Measurements from ENCODE around the gene LINC00632. TPM values are rescaled to one million over a fixed set of nuclear protein-coding genes. Genes with fewer than 3 reads are reported as not detected.
A peak's percentile ranks its signal among the peaks of the same experiment; 100 is the strongest.

The LINC00632 gene
- total and polyA plus RNA-seq, 9 donors = 1.8 to 72.9 (median 21.8) TPM

DNA sequence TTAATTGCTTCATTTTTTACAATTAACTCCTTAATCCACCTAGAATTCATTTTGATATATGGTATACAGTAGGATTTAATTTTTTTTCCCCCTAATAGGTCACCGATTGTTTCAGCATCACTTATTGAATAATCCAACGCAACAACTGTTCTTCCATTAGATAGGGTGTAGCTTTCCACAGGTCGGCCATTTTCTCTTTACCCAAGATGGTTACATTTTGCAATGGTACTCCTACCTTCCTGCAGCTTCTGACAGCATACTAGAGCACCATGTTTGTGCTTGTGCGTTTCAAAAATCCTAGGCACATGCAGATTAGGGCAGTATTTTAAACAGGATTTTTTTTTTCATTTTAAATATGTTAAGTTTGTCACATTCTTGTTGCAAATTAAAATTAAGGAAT is 2.3 kb downstream of the LINC00632 start:
- Histone ChIP-seq H3K4me3 (no peak overlapping the region), H3K27ac (no peak overlapping the region), H3K9me3 (no peaks in the 10 kb centered on the region), H3K4me1 (ENCODE audit: insufficient read depth) (no peaks in the 10 kb centered on the region), H3K27me3 (no peaks in the 10 kb centered on the region), H3K36me3 (no peaks in the 10 kb centered on the region)
- TF ChIP-seq POLR2A (IDR thresholded peaks at IDR 0.05) (no peak), EP300 (IDR thresholded peaks at IDR 0.05) (no peak)
- TF ChIP-seq, protein P1, sequence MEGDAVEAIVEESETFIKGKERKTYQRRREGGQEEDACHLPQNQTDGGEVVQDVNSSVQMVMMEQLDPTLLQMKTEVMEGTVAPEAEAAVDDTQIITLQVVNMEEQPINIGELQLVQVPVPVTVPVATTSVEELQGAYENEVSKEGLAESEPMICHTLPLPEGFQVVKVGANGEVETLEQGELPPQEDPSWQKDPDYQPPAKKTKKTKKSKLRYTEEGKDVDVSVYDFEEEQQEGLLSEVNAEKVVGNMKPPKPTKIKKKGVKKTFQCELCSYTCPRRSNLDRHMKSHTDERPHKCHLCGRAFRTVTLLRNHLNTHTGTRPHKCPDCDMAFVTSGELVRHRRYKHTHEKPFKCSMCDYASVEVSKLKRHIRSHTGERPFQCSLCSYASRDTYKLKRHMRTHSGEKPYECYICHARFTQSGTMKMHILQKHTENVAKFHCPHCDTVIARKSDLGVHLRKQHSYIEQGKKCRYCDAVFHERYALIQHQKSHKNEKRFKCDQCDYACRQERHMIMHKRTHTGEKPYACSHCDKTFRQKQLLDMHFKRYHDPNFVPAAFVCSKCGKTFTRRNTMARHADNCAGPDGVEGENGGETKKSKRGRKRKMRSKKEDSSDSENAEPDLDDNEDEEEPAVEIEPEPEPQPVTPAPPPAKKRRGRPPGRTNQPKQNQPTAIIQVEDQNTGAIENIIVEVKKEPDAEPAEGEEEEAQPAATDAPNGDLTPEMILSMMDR (IDR thresholded peaks at IDR 0.05) = no peak
- no peak for DNase-seq
- intact Hi-C loops (cut with DNase I) = no loop called here
- WGBS, 3 donors = 71 to 80% (median 78%) methylated on average over 4 of the region's 4 CpGs

DNA sequence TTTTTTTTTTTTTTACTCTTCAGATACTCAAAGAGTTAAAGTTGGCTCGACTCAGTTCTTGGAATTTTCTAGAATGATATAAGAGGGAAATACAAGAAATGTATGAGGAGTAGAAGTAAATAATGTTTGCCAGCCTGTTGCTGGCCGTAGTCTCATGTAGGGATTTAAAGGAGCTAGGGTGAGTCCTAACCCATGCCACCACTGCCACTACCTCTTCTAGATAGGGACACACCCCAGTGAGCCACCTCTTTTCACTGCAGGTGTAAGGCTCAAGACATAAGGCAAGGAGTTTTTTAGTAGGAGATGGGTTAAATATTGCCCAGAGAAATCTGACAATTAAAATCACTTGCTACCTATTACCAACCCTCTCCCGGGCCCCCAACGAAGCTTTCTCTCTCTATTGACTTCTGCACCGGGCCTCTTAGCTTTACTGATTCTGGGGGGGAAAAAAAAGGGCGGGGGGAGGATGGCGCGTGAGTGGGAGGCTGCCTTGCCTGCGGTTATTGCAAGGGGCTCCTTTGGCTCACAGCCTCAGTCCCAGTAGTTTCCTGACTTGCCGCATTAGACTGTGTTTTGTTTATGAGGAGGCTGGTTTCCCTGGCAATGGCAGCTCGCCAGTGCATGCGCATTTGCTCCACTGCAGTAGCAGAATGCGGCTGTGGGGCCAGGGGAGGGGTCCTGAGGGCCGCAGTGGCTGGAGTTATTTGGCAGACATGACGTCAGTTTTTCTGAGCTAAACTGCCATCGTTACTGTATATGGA is 3.0 kb downstream of the LINC00632 start:
- Histone ChIP-seq H3K4me3 (no peak overlapping the region), H3K36me3 (no peaks in the 10 kb centered on the region), H3K27me3 (no peaks in the 10 kb centered on the region), H3K9me3 (no peaks in the 10 kb centered on the region), H3K27ac (no peak overlapping the region), H3K4me1 (ENCODE audit: insufficient read depth) (no peaks in the 10 kb centered on the region)
- 19 to 23% (median 20%) methylated on average over 16 of the region's 16 CpGs for WGBS, 3 donors
- DNase-seq = peak; percentile 9 to 53 (median 30)
- TF ChIP-seq, protein P1 (IDR thresholded peaks at IDR 0.05) = no peak
- TF ChIP-seq POLR2A (IDR thresholded peaks at IDR 0.05) (no peak), EP300 (IDR thresholded peaks at IDR 0.05) (no peak)
- intact Hi-C loops (cut with DNase I) = no loop called here

DNA sequence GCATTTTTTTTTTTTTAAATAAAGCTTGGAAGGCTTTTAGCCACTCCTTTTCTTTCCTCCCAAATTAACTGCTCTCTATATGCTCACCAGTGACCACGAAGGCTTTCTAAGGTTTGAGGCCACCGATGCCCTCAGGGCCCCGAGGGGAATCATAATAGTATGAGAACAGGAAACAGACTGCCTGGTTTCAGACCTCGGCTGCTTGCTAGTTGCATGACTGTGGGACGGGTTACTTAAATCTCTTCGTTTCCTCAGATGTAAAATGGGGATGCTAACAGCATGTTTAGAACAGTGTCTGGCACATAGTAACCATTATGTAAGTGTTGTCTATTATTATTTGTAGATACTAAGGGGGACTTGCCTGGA is 3.6 kb downstream of the LINC00632 start:
- Histone ChIP-seq H3K4me1 (ENCODE audit: insufficient read depth) (no peaks in the 10 kb centered on the region), H3K4me3 (no peak overlapping the region), H3K27me3 (no peaks in the 10 kb centered on the region), H3K9me3 (no peaks in the 10 kb centered on the region), H3K36me3 (no peaks in the 10 kb centered on the region), H3K27ac (no peak overlapping the region)
- 28 to 40% (median 36%) methylated on average over 6 of the region's 6 CpGs for WGBS, 3 donors
- TF ChIP-seq EP300 (IDR thresholded peaks at IDR 0.05) (no peak), POLR2A (IDR thresholded peaks at IDR 0.05) (no peak)
- TF ChIP-seq, protein P1 (IDR thresholded peaks at IDR 0.05) = no peak
- no peak for DNase-seq
- intact Hi-C loops (cut with DNase I) = no loop called here

DNA sequence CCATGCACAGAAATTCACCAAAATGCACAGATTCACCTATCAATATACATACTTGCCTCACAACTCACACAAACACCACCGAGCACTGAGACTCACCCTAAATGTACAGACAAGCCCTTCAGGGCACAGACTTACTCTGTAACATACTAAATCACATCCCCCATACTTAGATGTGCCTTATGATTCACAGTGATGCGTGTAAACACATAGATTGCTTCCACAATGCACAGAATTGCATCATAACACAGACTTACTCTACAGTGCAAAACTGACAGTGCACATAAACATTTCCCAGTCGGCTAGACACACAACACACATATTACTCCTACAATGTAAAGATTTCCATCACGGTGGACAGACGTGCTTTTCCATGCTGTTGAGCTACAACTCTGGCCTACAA is 6.2 kb downstream of the LINC00632 start:
- no peak for DNase-seq
- H3K27ac ChIP-seq = no peak overlapping the region
- H3K4me1 ChIP-seq (ENCODE audit: insufficient read depth) = no peaks in the 10 kb centered on the region
- no peak for TF ChIP-seq EP300 (IDR thresholded peaks at IDR 0.05)
- TF ChIP-seq, protein P1 (IDR thresholded peaks at IDR 0.05) = no peak
- no peak for TF ChIP-seq POLR2A (IDR thresholded peaks at IDR 0.05)
- no peak overlapping the region for H3K4me3 ChIP-seq
- no peaks in the 10 kb centered on the region for H3K27me3 ChIP-seq
- no peaks in the 10 kb centered on the region for H3K9me3 ChIP-seq
- intact Hi-C loops (cut with DNase I) = no loop called here
- WGBS, 3 donors = 76 to 85% (median 84%) methylated on average over 5 of the region's 5 CpGs
- no peaks in the 10 kb centered on the region for H3K36me3 ChIP-seq
